HepG2 (cell line): ENCODE measurements around the gene ADM. TPM values are rescaled to one million over a fixed set of nuclear protein-coding genes. Genes with fewer than 3 reads are reported as not detected.

Source experiments
- BCL6 ChIP-seq: IDR thresholded peaks from 2 replicates; pipeline ENCODE4 v1.6.1; 2016; ENCODE audit warnings: missing genetic modification reagents, missing compliant biosample characterization
- CHCHD3 ChIP-seq: sonication (generic); formaldehyde crosslinking; IDR thresholded peaks from 2 replicates; pipeline ENCODE4 v1.8.0; 2022; ENCODE audit warnings: mild to moderate bottlenecking, missing genetic modification reagents, moderate library complexity
- CREBL2 ChIP-seq: sonication (generic); formaldehyde crosslinking; IDR thresholded peaks from 2 replicates; pipeline ENCODE4 v1.8.1; 2023; ENCODE audit warnings: missing genetic modification reagents, mild to moderate bottlenecking, borderline replicate concordance
- CTCF ChIP-seq: sonication (generic); formaldehyde crosslinking; IDR thresholded peaks from 2 replicates; pipeline ENCODE4 v1.5.0; 2020; ENCODE audit warnings: mild to moderate bottlenecking, missing genetic modification reagents, moderate library complexity
- E2F5 ChIP-seq: sonication (generic); formaldehyde crosslinking; conservative IDR thresholded peaks from 2 replicates; pipeline ENCODE4 v1.4.0; 2020; ENCODE audit warnings: missing genetic modification reagents
- HCFC1 ChIP-seq: fragments of 150-350 bp; IDR thresholded peaks from 2 replicates; pipeline ENCODE4 v1.6.1; 2014; ENCODE audit warnings: low read depth, low read length
- HDAC2 ChIP-seq: sonication (generic); formaldehyde crosslinking; IDR thresholded peaks from 2 replicates; pipeline ENCODE4 v1.4.0; 2020; ENCODE audit warnings: missing genetic modification reagents
- SIN3B ChIP-seq: fragments of 150-350 bp; IDR thresholded peaks from 2 replicates; pipeline ENCODE4 v1.6.1; 2014; ENCODE audit warnings: low read length
- TBP ChIP-seq: sonication (generic); formaldehyde crosslinking; IDR thresholded peaks from 2 replicates; pipeline ENCODE4 v1.5.0; 2020; ENCODE audit warnings: missing genetic modification reagents
- ZBTB20 ChIP-seq: sonication (generic); formaldehyde crosslinking; IDR thresholded peaks from 2 replicates; pipeline ENCODE4 v1.8.1; 2023; ENCODE audit warnings: missing genetic modification reagents, low read depth, mild to moderate bottlenecking, borderline replicate concordance
- ZC3H13 ChIP-seq: sonication (generic); formaldehyde crosslinking; IDR thresholded peaks from 2 replicates; pipeline ENCODE4 v1.8.1; 2023; ENCODE audit warnings: mild to moderate bottlenecking, missing genetic modification reagents, moderate library complexity
- ZFP41 ChIP-seq: sonication (generic); formaldehyde crosslinking; IDR thresholded peaks from 2 replicates; pipeline ENCODE4 v1.4.0; 2020; ENCODE audit warnings: mild to moderate bottlenecking, missing genetic modification reagents, borderline replicate concordance
- ZKSCAN1 ChIP-seq: fragments of 150-350 bp; IDR thresholded peaks from 2 replicates; pipeline ENCODE4 v1.6.1; 2014; ENCODE audit warnings: low read length
- ZMAT3 ChIP-seq: sonication (generic); formaldehyde crosslinking; conservative IDR thresholded peaks from 2 replicates; pipeline ENCODE4 v1.7.0; 2021; ENCODE audit warnings: missing genetic modification reagents
- ZNF18 ChIP-seq: sonication (generic); formaldehyde crosslinking; IDR thresholded peaks from 2 replicates; pipeline ENCODE4 v1.8.0; 2022; ENCODE audit warnings: mild to moderate bottlenecking, missing genetic modification reagents; ENCODE audit not compliant: insufficient replicate concordance
- ZNF550 ChIP-seq: sonication (generic); formaldehyde crosslinking; IDR thresholded peaks from 2 replicates; pipeline ENCODE4 v1.4.0; 2020; ENCODE audit warnings: mild to moderate bottlenecking, missing genetic modification reagents, borderline replicate concordance
- ZNF563 ChIP-seq: sonication (generic); formaldehyde crosslinking; IDR thresholded peaks from 2 replicates; pipeline ENCODE4 v1.8.0; 2022; ENCODE audit warnings: mild to moderate bottlenecking, moderate library complexity, missing genetic modification reagents
- ZNF609 ChIP-seq: sonication (generic); formaldehyde crosslinking; IDR thresholded peaks from 2 replicates; pipeline ENCODE4 v1.4.0; 2020; ENCODE audit warnings: mild to moderate bottlenecking, missing genetic modification reagents, borderline replicate concordance
- ZNF781 ChIP-seq: sonication (generic); formaldehyde crosslinking; IDR thresholded peaks from 2 replicates; pipeline ENCODE4 v1.5.1; 2020; ENCODE audit warnings: borderline replicate concordance, mild to moderate bottlenecking, missing genetic modification reagents; ENCODE audit errors: not compliant biosample characterization
- polyA plus RNA-seq, 8 experiments: library from polyadenylated mRNA; depleted of rRNA in 3 of 8; stranded (reverse) in 7 of 8; unstranded in 1 of 8; fragments of >200 nt; fragmentation: Illumina TruSeq in 4 of 8; extraction: Trizol in 4 of 8; gene quantifications; 2 replicates each; pipeline versions ENCODE4 v1.2.1 to v1.2.3, GENCODE V29; 2011 to 2016; ENCODE audit warnings: low read depth in 4 of 8, missing spikeins in 1 of 8, mixed read lengths in 1 of 8; ENCODE audit not compliant: insufficient read depth in 1 of 8
- total RNA-seq, 5 experiments: library from RNA; depleted of rRNA; stranded (reverse); fragments of >200 nt; fragmentation: Illumina TruSeq; extraction: Trizol; gene quantifications; 2 replicates each; pipeline ENCODE4 v1.2.3, GENCODE V29; 2016; ENCODE audit warnings: low read depth in 1 of 5

The ADM gene
- total and polyA plus RNA-seq, 2 of the 13 experiments (the other 11 are each of a cell fraction or from before 2014, with no cell fraction given): 10.7 to 26.1 TPM

GRCh38 chr11:10326012-10326964, 21.4 kb downstream of the ADM start (continued):
- TF ChIP-seq CHCHD3 (CRISPR knock-in tag) (no peak), ZC3H13 (CRISPR knock-in tag) (no peak), BCL6 (CRISPR knock-in tag) (peak; percentile 72; the same call in 1 of the 2 replicates), ZNF781 (CRISPR knock-in tag) (no peak), ZNF550 (no peak), CREBL2 (CRISPR knock-in tag) (no peak), ZMAT3 (CRISPR knock-in tag) (0 out of 2 replicates have a peak, but pooled peaks have one; percentile 39), CTCF (CRISPR knock-in tag) (peak; percentile 37; the same call in 1 of the 2 replicates), SIN3B (no peak), ZBTB20 (CRISPR knock-in tag) (peak; percentile 99), ZFP41 (CRISPR knock-in tag) (no peak), ZNF609 (CRISPR knock-in tag) (peak; percentile 64; the same call in 1 of the 2 replicates), HDAC2 (CRISPR knock-in tag) (peak; percentile 95), HCFC1 (no peak), ZNF18 (CRISPR knock-in tag) (peak; percentile 17), ZNF563 (CRISPR knock-in tag) (no peak), E2F5 (no peak), TBP (CRISPR knock-in tag) (no peak), ZKSCAN1 (peak; percentile 20; the same call in 1 of the 2 replicates)
